IMR-90 (cell line): ENCODE measurements around the gene ATP2B1. TPM values are rescaled to one million over a fixed set of nuclear protein-coding genes. Genes with fewer than 3 reads are reported as not detected.

Experiments
- ATAC-seq: fragments of 200-7000 bp; cut with Tn5 transposase; 2 replicates; pipeline ENCODE4 v1.9.1; 2020; ENCODE audit warnings: low read depth, mild to moderate bottlenecking, moderate library complexity
- BruUV-seq: library from RNA; stranded (reverse); fragments of 400-500 nt; replicated peaks from 2 replicates; lab custom pipeline; 2021; lab: Mats Ljungman, UMichigan
- CTCF ChIA-PET: fragments of 300-600 bp; formaldehyde crosslinking; extraction: SDS; loops from one replicate; lab custom pipeline; 2021; ENCODE audit warnings: antibody characterized with exemption; lab: Yijun Ruan, JAX
- POLR2A ChIA-PET: fragments of 300-600 bp; sonication (Branson Sonifier 250); formaldehyde crosslinking; loops from one replicate; lab custom pipeline; 2022; ENCODE audit warnings: antibody characterized with exemption; ENCODE audit not compliant: unreplicated experiment; lab: Charles Lee
- DNase-seq: peaks from one replicate; pipeline ENCODE4 v3.0.0; 2013
- H2AFZ ChIP-seq: replicated peaks from 2 replicates; pipeline ENCODE3; 2013; ENCODE audit warnings: low read length, mild to moderate bottlenecking; ENCODE audit not compliant: poor library complexity
- H2AK5ac ChIP-seq: 2 replicates; pipeline ENCODE4 v1.6.1; 2013; ENCODE audit warnings: low read depth, low read length, inconsistent platforms
- H2AK9ac ChIP-seq: replicated peaks from 2 replicates; pipeline ENCODE3; 2013; ENCODE audit warnings: mild to moderate bottlenecking, low read depth, low read length, moderate library complexity; ENCODE audit not compliant: poor library complexity
- H2BK120ac ChIP-seq: 2 replicates; pipeline ENCODE4 v1.6.1; 2013; ENCODE audit warnings: low read depth, low read length, inconsistent platforms
- H2BK15ac ChIP-seq: 3 replicates; pipeline ENCODE4 v1.6.1; 2013; ENCODE audit warnings: low read depth, low read length, inconsistent platforms
- H2BK20ac ChIP-seq: 2 replicates; pipeline ENCODE4 v1.6.1; 2013; ENCODE audit warnings: low read depth, mild to moderate bottlenecking, inconsistent platforms, low read length, moderate library complexity
- H2BK5ac ChIP-seq: 2 replicates; pipeline ENCODE4 v1.6.1; 2013; ENCODE audit warnings: mild to moderate bottlenecking, low read depth, low read length, inconsistent platforms; ENCODE audit not compliant: poor library complexity, severe bottlenecking
- H3K14ac ChIP-seq: replicated peaks from 2 replicates; pipeline ENCODE4 v1.6.1; 2013; ENCODE audit warnings: low read depth, low read length, inconsistent platforms
- H3K18ac ChIP-seq: 2 replicates; pipeline ENCODE4 v1.6.1; 2013; ENCODE audit warnings: low read depth, low read length, control low read depth
- H3K23ac ChIP-seq: 2 replicates; pipeline ENCODE4 v1.6.1; 2013; ENCODE audit warnings: low read depth, low read length, inconsistent platforms
- H3K27ac ChIP-seq: 2 replicates; pipeline ENCODE4 v1.5.1; 2013; ENCODE audit warnings: mild to moderate bottlenecking, control low read depth, low read length; ENCODE audit not compliant: insufficient read depth
- H3K27me3 ChIP-seq: 2 replicates; pipeline ENCODE4 v1.6.1; 2013; ENCODE audit warnings: low read length; ENCODE audit not compliant: control insufficient read depth, insufficient read depth
- H3K36me3 ChIP-seq: 2 replicates; pipeline ENCODE4 v1.6.1; 2013; ENCODE audit warnings: low read length, mixed read lengths; ENCODE audit not compliant: control insufficient read depth, insufficient read depth
- H3K4ac ChIP-seq: 2 replicates; pipeline ENCODE4 v1.6.1; 2013; ENCODE audit warnings: low read depth, low read length, inconsistent platforms
- H3K4me1 ChIP-seq: 2 replicates; pipeline ENCODE4 v1.6.1; 2013; ENCODE audit warnings: low read length, mixed read lengths; ENCODE audit not compliant: control insufficient read depth, insufficient read depth
- H3K4me2 ChIP-seq: 2 replicates; pipeline ENCODE4 v1.6.1; 2013; ENCODE audit warnings: low read depth, mild to moderate bottlenecking, control low read depth, low read length, moderate library complexity
- H3K4me3 ChIP-seq: 2 replicates; pipeline ENCODE4 v1.5.1; 2013; ENCODE audit warnings: low read depth, mild to moderate bottlenecking, control low read depth, low read length, moderate library complexity; ENCODE audit not compliant: insufficient read depth
- H3K56ac ChIP-seq: 2 replicates; pipeline ENCODE4 v1.6.1; 2013; ENCODE audit warnings: low read length, inconsistent platforms; ENCODE audit not compliant: insufficient read depth; ENCODE audit errors: extremely low read depth
- H3K79me1 ChIP-seq, 2 experiments: 2 replicates each; pipeline ENCODE4 v1.6.1; 2013; ENCODE audit warnings: low read length in 2 of 2, inconsistent platforms in 1 of 2, low read depth in 1 of 2
- H3K9ac ChIP-seq: 2 replicates; pipeline ENCODE4 v1.6.1; 2013; ENCODE audit warnings: low read depth, low read length, control low read depth
- H3K9me1 ChIP-seq: 2 replicates; pipeline ENCODE4 v1.6.1; 2013; ENCODE audit warnings: low read length, inconsistent platforms; ENCODE audit not compliant: insufficient read depth
- H3K9me3 ChIP-seq: 2 replicates; pipeline ENCODE4 v1.6.1; 2013; ENCODE audit warnings: low read length; ENCODE audit not compliant: control insufficient read depth, insufficient read depth
- H4K20me1 ChIP-seq: 2 replicates; pipeline ENCODE4 v1.6.1; 2013; ENCODE audit warnings: low read length, inconsistent platforms; ENCODE audit not compliant: insufficient read depth
- H4K5ac ChIP-seq: 2 replicates; pipeline ENCODE4 v1.6.1; 2013; ENCODE audit warnings: mild to moderate bottlenecking, low read depth, low read length, control low read depth
- H4K8ac ChIP-seq, 2 experiments: 2 replicates each; pipeline ENCODE4 v1.6.1; 2013; ENCODE audit warnings: low read depth in 2 of 2, low read length in 2 of 2, control low read depth in 1 of 2, inconsistent platforms in 1 of 2
- H4K91ac ChIP-seq: 2 replicates; pipeline ENCODE4 v1.6.1; 2013; ENCODE audit warnings: low read depth, low read length, inconsistent platforms; ENCODE audit not compliant: insufficient read depth
- BHLHE40 ChIP-seq: fragments of 150-350 bp; IDR thresholded peaks from 2 replicates; pipeline ENCODE4 v1.6.1; 2016; ENCODE audit warnings: mild to moderate bottlenecking, low read depth, low read length
- CTCF ChIP-seq: conservative IDR thresholded peaks from 2 replicates; pipeline ENCODE4 v1.5.1; 2012; ENCODE audit warnings: mild to moderate bottlenecking, low read depth, low read length, improper control_type of control experiment
- MAFK ChIP-seq: IDR thresholded peaks from 2 replicates; pipeline ENCODE4 v1.6.1; 2012; ENCODE audit warnings: low read depth, low read length, improper control_type of control experiment
- MXI1 ChIP-seq: IDR thresholded peaks from 2 replicates; pipeline ENCODE4 v1.6.1; 2012; ENCODE audit warnings: low read depth, mild to moderate bottlenecking, low read length, moderate library complexity, borderline replicate concordance
- RFX5 ChIP-seq: IDR thresholded peaks from 2 replicates; pipeline ENCODE4 v1.8.0; 2012; ENCODE audit warnings: low read depth, mild to moderate bottlenecking, low read length, moderate library complexity
- WGBS, 2 experiments: methylation state at CpG; one replicate each; pipeline versions ENCODE4 v1.1.5 to v1.1.7; 2013; ENCODE audit warnings: missing lambda C conversion rate in 2 of 2; ENCODE audit not compliant: insufficient read length in 1 of 2; ENCODE audit errors: extremely low coverage in 2 of 2; 5-methylcytosine and 5-hydroxymethylcytosine counted together
- dilution Hi-C: fragments of 300-500 bp; cut with HindIII; formaldehyde crosslinking; loops from one replicate; pipeline ENCODE4 v1.14.3; 2018; ENCODE audit warnings: low sequenced_read_pairs; ENCODE audit not compliant: unreplicated experiment
- in situ Hi-C: fragments of 300-500 bp; cut with MboI; formaldehyde crosslinking; loops from 3 replicates; pipeline ENCODE4 v1.14.3; 2019; ENCODE audit warnings: low sequenced_read_pairs, inconsistent platforms, mixed read lengths
- intact Hi-C: fragments of 100-400 bp; cut with micrococcal nuclease; formaldehyde crosslinking; loops from 2 replicates; pipeline ENCODE4 v1.10.0; 2022
- polyA plus RNA-seq, 3 experiments: library from polyadenylated mRNA; depleted of rRNA; stranded (reverse); fragments of >200 nt; gene quantifications; 2 replicates each; pipeline ENCODE4 v1.2.3, GENCODE V29; 2012; ENCODE audit warnings: low replicate concordance in 1 of 3
- total RNA-seq: library from RNA; depleted of rRNA; stranded (reverse); fragments of >200 nt; gene quantifications from 2 replicates; pipeline ENCODE4 v1.2.3, GENCODE V29; 2012

The ATP2B1 gene
- total and polyA plus RNA-seq, 2 of the 4 experiments (the other 2 are of a cell fraction): 9.9 to 32.6 TPM

GRCh38 chr12:89634508-89634907 is 74.1 kb downstream of the ATP2B1 start:
- peaks cover 4% of the 10 kb centered on the region; the same call in 1 of the 2 replicates for H3K4me1 ChIP-seq
- intact Hi-C loops (no loop called here), in situ Hi-C loops (no loop called here), dilution Hi-C loops (no loop called here)
- H3K9me3 ChIP-seq: no peaks in the 10 kb centered on the region
- H3K4me2 ChIP-seq: no peak overlapping the region
- no peak overlapping the region for H3K4me3 ChIP-seq
- H3K23ac ChIP-seq: no peak overlapping the region
- H3K27ac ChIP-seq: no peak overlapping the region
- no peak overlapping the region for H2BK20ac ChIP-seq
- H3K18ac ChIP-seq: no peak overlapping the region
- peaks cover 10 to 28% of the 10 kb centered on the region in 2 experiments for H3K79me1 ChIP-seq
- ChIA-PET CTCF (no interaction called here), POLR2A (no interaction called here)
- H3K56ac ChIP-seq: no peak overlapping the region
- TF ChIP-seq MAFK (no peak), BHLHE40 (no peak), MXI1 (no peak), CTCF (no peak), RFX5 (no peak)
- H4K5ac ChIP-seq: no peak overlapping the region
- no peak for ATAC-seq
- peaks cover 4% of the 10 kb centered on the region for H3K36me3 ChIP-seq
- no peak overlapping the region for H2AK9ac ChIP-seq
- H3K9me1 ChIP-seq: 0 out of 2 replicates have a peak, but pooled peaks cover 3% of the 10 kb centered on the region
- no peak overlapping the region for H2BK120ac ChIP-seq
- no peak overlapping the region for H3K4ac ChIP-seq
- no peak overlapping the region for H2AFZ ChIP-seq
- H2BK15ac ChIP-seq: no peak overlapping the region
- H4K20me1 ChIP-seq: no peaks in the 10 kb centered on the region
- no peak overlapping the region for H2BK5ac ChIP-seq
- no peak overlapping the region for H3K9ac ChIP-seq
- no peak overlapping the region for H2AK5ac ChIP-seq
- H4K91ac ChIP-seq: no peak overlapping the region
- no peak overlapping the region for H4K8ac ChIP-seq
- no TSS peak for BruUV-seq
- no CpG with 5 or more reads among the region's 3 CpGs for WGBS, 2 experiments
- DNase-seq: no peak
- H3K14ac ChIP-seq: no peak overlapping the region
- no peaks in the 10 kb centered on the region for H3K27me3 ChIP-seq
